Measurements from ENCODE around the gene RALGPS1.
A peak's percentile ranks its signal among the peaks of the same experiment; 100 is the strongest.

RALGPS1 gene

GRCh38 chr9:127131871-127132270, 217.3 kb downstream of the RALGPS1 start:
- no peaks in the 10 kb centered on the region for H3K27me3 ChIP-seq (ENCODE audit: insufficient read depth, low read length)
- H3K14ac ChIP-seq (ENCODE audit: low read length): no peak overlapping the region
- H3K18ac ChIP-seq (ENCODE audit: low read length): no peak overlapping the region
- no peak overlapping the region for H4K8ac ChIP-seq (ENCODE audit: low read depth, low read length)
- no peak overlapping the region for H2AK5ac ChIP-seq (ENCODE audit: low read length)
- H3K4me1 ChIP-seq (ENCODE audit: control insufficient read depth in 1 of 2, insufficient read depth in 2 of 2, low read length in 2 of 2): peaks cover 16 to 23% of the 10 kb centered on the region in 2 experiments
- DNase-seq: peak; percentile 85 to 93
- no peak overlapping the region for H4K12ac ChIP-seq (ENCODE audit: low read depth, low read length)
- H3K36me3 ChIP-seq (ENCODE audit: control insufficient read depth in 1 of 2, insufficient read depth in 2 of 2, low read length in 2 of 2): no peaks in the 10 kb centered on the region
- no peak overlapping the region for H3K9ac ChIP-seq (ENCODE audit: low read length)
- no peak overlapping the region for H3K4me3 ChIP-seq (ENCODE audit: low read depth, low read length)
- WGBS (ENCODE audit: extremely low coverage, insufficient coverage, insufficient read length): no CpG with 5 or more reads among the region's 6 CpGs
- H3K4ac ChIP-seq (ENCODE audit: low read depth, low read length): no peak overlapping the region
- no peak overlapping the region for H3K27ac ChIP-seq (ENCODE audit: low read depth, low read length)
- no peak overlapping the region for H2BK120ac ChIP-seq (ENCODE audit: insufficient read depth, low read length, poor library complexity)
- H3K79me1 ChIP-seq (ENCODE audit: low read length): no peaks in the 10 kb centered on the region
- no peak overlapping the region for H3K4me2 ChIP-seq (ENCODE audit: low read length)
- no peak overlapping the region for H2AFZ ChIP-seq (ENCODE audit: insufficient read depth, low read length, poor library complexity)
- H3K23ac ChIP-seq (ENCODE audit: low read length): no peak overlapping the region
- no peaks in the 10 kb centered on the region for H3K79me2 ChIP-seq (ENCODE audit: control insufficient read depth, insufficient read depth, low read length, poor library complexity)
- H2BK5ac ChIP-seq (ENCODE audit: low read depth, low read length, poor library complexity): no peak overlapping the region
- H2BK12ac ChIP-seq (ENCODE audit: low read length): no peak overlapping the region
- H4K91ac ChIP-seq (ENCODE audit: low read depth, low read length): no peak overlapping the region
- no peaks in the 10 kb centered on the region for H3K9me3 ChIP-seq (ENCODE audit: insufficient read depth, low read depth, low read length)

DNA sequence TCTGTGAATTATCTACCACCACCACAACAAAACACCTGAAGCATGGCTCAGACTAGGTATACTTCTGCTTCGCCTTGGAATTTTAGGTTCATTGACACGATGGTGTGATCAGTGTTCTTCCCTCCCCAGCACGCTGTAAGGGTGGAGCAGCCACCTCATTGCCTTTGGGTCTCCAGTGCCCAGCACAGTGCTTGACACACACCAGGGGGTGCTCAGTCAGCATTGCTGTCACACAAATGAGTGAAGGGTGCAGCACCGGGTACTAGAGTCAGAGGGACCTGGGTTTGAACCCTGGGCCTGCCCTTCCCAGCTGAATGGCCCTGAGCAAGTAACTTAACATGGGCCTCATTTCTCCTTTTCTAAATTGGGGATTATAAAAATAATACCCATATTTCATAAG, 217.8 kb downstream of the RALGPS1 start:
- H3K4me2 ChIP-seq (ENCODE audit: low read length): no peak overlapping the region
- WGBS (ENCODE audit: extremely low coverage, insufficient coverage, insufficient read length): no CpG with 5 or more reads among the region's 4 CpGs
- no peak overlapping the region for H3K27ac ChIP-seq (ENCODE audit: low read depth, low read length)
- no peak overlapping the region for H3K14ac ChIP-seq (ENCODE audit: low read length)
- H3K18ac ChIP-seq (ENCODE audit: low read length): no peak overlapping the region
- H3K27me3 ChIP-seq (ENCODE audit: insufficient read depth, low read length): no peaks in the 10 kb centered on the region
- H3K4me3 ChIP-seq (ENCODE audit: low read depth, low read length): no peak overlapping the region
- peaks cover 16 to 23% of the 10 kb centered on the region in 2 experiments for H3K4me1 ChIP-seq (ENCODE audit: control insufficient read depth in 1 of 2, insufficient read depth in 2 of 2, low read length in 2 of 2)
- H3K9me3 ChIP-seq (ENCODE audit: insufficient read depth, low read depth, low read length): no peaks in the 10 kb centered on the region
- no peak overlapping the region for H4K8ac ChIP-seq (ENCODE audit: low read depth, low read length)
- no peaks in the 10 kb centered on the region for H3K79me2 ChIP-seq (ENCODE audit: control insufficient read depth, insufficient read depth, low read length, poor library complexity)
- no peak overlapping the region for H3K4ac ChIP-seq (ENCODE audit: low read depth, low read length)
- no peak overlapping the region for H3K9ac ChIP-seq (ENCODE audit: low read length)
- DNase-seq: no peak
- no peak overlapping the region for H2BK120ac ChIP-seq (ENCODE audit: insufficient read depth, low read length, poor library complexity)
- no peak overlapping the region for H2BK5ac ChIP-seq (ENCODE audit: low read depth, low read length, poor library complexity)
- H3K23ac ChIP-seq (ENCODE audit: low read length): no peak overlapping the region
- H2AK5ac ChIP-seq (ENCODE audit: low read length): no peak overlapping the region
- no peak overlapping the region for H4K91ac ChIP-seq (ENCODE audit: low read depth, low read length)
- no peak overlapping the region for H2AFZ ChIP-seq (ENCODE audit: insufficient read depth, low read length, poor library complexity)
- no peak overlapping the region for H2BK12ac ChIP-seq (ENCODE audit: low read length)
- no peak overlapping the region for H4K12ac ChIP-seq (ENCODE audit: low read depth, low read length)
- no peaks in the 10 kb centered on the region for H3K79me1 ChIP-seq (ENCODE audit: low read length)
- H3K36me3 ChIP-seq (ENCODE audit: control insufficient read depth in 1 of 2, insufficient read depth in 2 of 2, low read length in 2 of 2): no peaks in the 10 kb centered on the region

- no peak overlapping the region for H3K4me3 ChIP-seq (ENCODE audit: low read depth, low read length)
- H4K8ac ChIP-seq (ENCODE audit: low read depth, low read length): no peak overlapping the region
- peaks cover 16 to 23% of the 10 kb centered on the region in 2 experiments for H3K4me1 ChIP-seq (ENCODE audit: control insufficient read depth in 1 of 2, insufficient read depth in 2 of 2, low read length in 2 of 2)
- no peak overlapping the region for H2BK120ac ChIP-seq (ENCODE audit: insufficient read depth, low read length, poor library complexity)
- H3K9me3 ChIP-seq (ENCODE audit: insufficient read depth, low read depth, low read length): no peaks in the 10 kb centered on the region
- no peak overlapping the region for H2BK12ac ChIP-seq (ENCODE audit: low read length)
- H3K79me1 ChIP-seq (ENCODE audit: low read length): no peaks in the 10 kb centered on the region
- no peaks in the 10 kb centered on the region for H3K79me2 ChIP-seq (ENCODE audit: control insufficient read depth, insufficient read depth, low read length, poor library complexity)
- no peak overlapping the region for H4K12ac ChIP-seq (ENCODE audit: low read depth, low read length)
- H2BK5ac ChIP-seq (ENCODE audit: low read depth, low read length, poor library complexity): no peak overlapping the region
- H3K27ac ChIP-seq (ENCODE audit: low read depth, low read length): no peak overlapping the region
- H3K18ac ChIP-seq (ENCODE audit: low read length): no peak overlapping the region
- H3K23ac ChIP-seq (ENCODE audit: low read length): no peak overlapping the region
- no peak overlapping the region for H3K4me2 ChIP-seq (ENCODE audit: low read length)
- DNase-seq: no peak
- H3K36me3 ChIP-seq (ENCODE audit: control insufficient read depth in 1 of 2, insufficient read depth in 2 of 2, low read length in 2 of 2): no peaks in the 10 kb centered on the region
- H4K91ac ChIP-seq (ENCODE audit: low read depth, low read length): no peak overlapping the region
- no peak overlapping the region for H3K9ac ChIP-seq (ENCODE audit: low read length)
- no peak overlapping the region for H2AK5ac ChIP-seq (ENCODE audit: low read length)
- no peak overlapping the region for H3K14ac ChIP-seq (ENCODE audit: low read length)
- no peak overlapping the region for H2AFZ ChIP-seq (ENCODE audit: insufficient read depth, low read length, poor library complexity)
- H3K27me3 ChIP-seq (ENCODE audit: insufficient read depth, low read length): no peaks in the 10 kb centered on the region
- no CpG with 5 or more reads among the region's 15 CpGs for WGBS (ENCODE audit: extremely low coverage, insufficient coverage, insufficient read length)
- H3K4ac ChIP-seq (ENCODE audit: low read depth, low read length): no peak overlapping the region
These were observed 218.5 kb downstream of the RALGPS1 start for GRCh38 chr9:127132921-127133647.

DNA sequence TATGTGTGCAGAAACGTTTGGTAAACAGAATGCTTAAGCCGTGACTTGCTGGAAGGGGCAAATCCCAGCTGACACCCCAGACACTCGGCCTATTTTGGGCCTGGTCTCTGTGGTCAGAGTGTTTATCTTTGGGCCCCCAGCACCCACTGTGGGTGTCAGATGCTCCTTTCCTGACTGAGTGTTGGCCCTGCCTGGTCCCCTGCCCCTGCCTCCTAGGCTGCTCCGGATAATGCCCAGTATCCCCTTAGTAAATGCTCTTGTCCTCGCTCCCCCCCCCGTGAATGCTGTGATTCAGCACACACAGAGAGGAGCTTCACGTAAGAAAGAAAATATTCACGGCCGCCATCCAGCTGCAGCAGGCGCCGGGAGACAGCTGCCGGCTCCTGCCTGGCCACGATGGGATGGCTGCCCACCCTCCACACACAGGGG, 219.2 kb downstream of the RALGPS1 start:
- no peaks in the 10 kb centered on the region for H3K79me2 ChIP-seq (ENCODE audit: control insufficient read depth, insufficient read depth, low read length, poor library complexity)
- H3K79me1 ChIP-seq (ENCODE audit: low read length): no peaks in the 10 kb centered on the region
- no peak overlapping the region for H2BK5ac ChIP-seq (ENCODE audit: low read depth, low read length, poor library complexity)
- H3K27ac ChIP-seq (ENCODE audit: low read depth, low read length): no peak overlapping the region
- DNase-seq: peak in 1 of 2 donors; percentile 11
- no peak overlapping the region for H2AK5ac ChIP-seq (ENCODE audit: low read length)
- WGBS (ENCODE audit: extremely low coverage, insufficient coverage, insufficient read length): no CpG with 5 or more reads among the region's 13 CpGs
- H3K14ac ChIP-seq (ENCODE audit: low read length): no peak overlapping the region
- H3K36me3 ChIP-seq (ENCODE audit: control insufficient read depth in 1 of 2, insufficient read depth in 2 of 2, low read length in 2 of 2): no peaks in the 10 kb centered on the region
- no peak overlapping the region for H3K4ac ChIP-seq (ENCODE audit: low read depth, low read length)
- no peak overlapping the region for H2AFZ ChIP-seq (ENCODE audit: insufficient read depth, low read length, poor library complexity)
- no peak overlapping the region for H3K4me2 ChIP-seq (ENCODE audit: low read length)
- no peak overlapping the region for H4K8ac ChIP-seq (ENCODE audit: low read depth, low read length)
- peaks cover 16 to 23% of the 10 kb centered on the region in 2 experiments for H3K4me1 ChIP-seq (ENCODE audit: control insufficient read depth in 1 of 2, insufficient read depth in 2 of 2, low read length in 2 of 2)
- H3K23ac ChIP-seq (ENCODE audit: low read length): no peak overlapping the region
- H3K9ac ChIP-seq (ENCODE audit: low read length): no peak overlapping the region
- no peak overlapping the region for H3K18ac ChIP-seq (ENCODE audit: low read length)
- H3K4me3 ChIP-seq (ENCODE audit: low read depth, low read length): no peak overlapping the region
- H4K12ac ChIP-seq (ENCODE audit: low read depth, low read length): no peak overlapping the region
- H2BK120ac ChIP-seq (ENCODE audit: insufficient read depth, low read length, poor library complexity): no peak overlapping the region
- no peaks in the 10 kb centered on the region for H3K27me3 ChIP-seq (ENCODE audit: insufficient read depth, low read length)
- H3K9me3 ChIP-seq (ENCODE audit: insufficient read depth, low read depth, low read length): no peaks in the 10 kb centered on the region
- H2BK12ac ChIP-seq (ENCODE audit: low read length): no peak overlapping the region
- H4K91ac ChIP-seq (ENCODE audit: low read depth, low read length): no peak overlapping the region
